RWPE2 (cell line): ENCODE measurements around the gene ANKDD1B.

ENCODE experiments used
- ATAC-seq: fragments of 200-7000 bp; cut with Tn5 transposase; 3 replicates; pipeline ENCODE4 v1.9.1; 2021; ENCODE audit warnings: low read depth
- DNase-seq: peaks from one replicate; pipeline ENCODE4 v3.0.0-alpha.2; 2020; ENCODE audit warnings: low spot score
- H3K27ac ChIP-seq: fragments of 450-650 bp; 2 replicates; pipeline ENCODE4 v1.5.1; 2017; ENCODE audit warnings: mild to moderate bottlenecking; ENCODE audit not compliant: poor library complexity, severe bottlenecking
- H3K27me3 ChIP-seq: fragments of 250-450 bp; sonication (Bioruptor Pico); 2 replicates; pipeline ENCODE4 v1.5.1; 2021; ENCODE audit warnings: mild to moderate bottlenecking, moderate library complexity; ENCODE audit not compliant: insufficient read depth, poor library complexity, severe bottlenecking
- H3K36me3 ChIP-seq: fragments of 250-450 bp; sonication (Bioruptor Pico); 2 replicates; pipeline ENCODE4 v1.5.1; 2020; ENCODE audit warnings: low read depth, mild to moderate bottlenecking, moderate library complexity
- H3K4me1 ChIP-seq: fragments of 250-450 bp; sonication (Bioruptor Pico); 2 replicates; pipeline ENCODE4 v1.5.1; 2021; ENCODE audit warnings: mild to moderate bottlenecking, moderate library complexity; ENCODE audit not compliant: insufficient read depth, poor library complexity, severe bottlenecking
- H3K4me3 ChIP-seq: fragments of 250-450 bp; sonication (Bioruptor Pico); 2 replicates; pipeline ENCODE4 v1.5.1; 2021; ENCODE audit warnings: mild to moderate bottlenecking, moderate library complexity; ENCODE audit not compliant: severe bottlenecking
- H3K9me3 ChIP-seq: fragments of 250-450 bp; sonication (Bioruptor Pico); 2 replicates; pipeline ENCODE4 v1.5.1; 2021; ENCODE audit warnings: mild to moderate bottlenecking, moderate library complexity; ENCODE audit not compliant: severe bottlenecking
- TF ChIP-seq, protein P1 (sequence below): fragments of 450-650 bp; IDR thresholded peaks from one replicate; pipeline ENCODE4 v1.5.1; 2017; ENCODE audit warnings: mild to moderate bottlenecking, moderate library complexity; ENCODE audit not compliant: poor library complexity, severe bottlenecking

Gene ANKDD1B

DNA sequence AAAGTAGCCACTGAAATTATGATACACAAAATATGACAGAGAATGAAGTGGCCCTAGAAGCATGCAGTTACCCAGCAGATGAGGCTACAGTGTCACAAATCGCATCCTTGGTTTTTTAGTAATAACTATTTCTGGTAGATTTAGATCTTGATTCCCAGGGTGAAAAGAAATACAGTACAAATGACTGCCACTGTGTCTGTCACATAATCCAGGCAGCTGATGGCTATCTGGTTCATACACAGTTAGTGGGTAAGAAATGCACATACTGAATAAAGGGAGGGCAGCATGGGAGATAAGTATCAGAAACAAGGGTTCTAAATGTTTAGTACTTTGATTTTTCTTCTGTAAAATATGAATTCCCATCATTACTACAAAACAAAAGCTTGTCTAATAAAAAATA lies 64.5 kb downstream of the ANKDD1B start:
- DNase-seq (no peak), ATAC-seq (no peak)
- TF ChIP-seq, protein P1, sequence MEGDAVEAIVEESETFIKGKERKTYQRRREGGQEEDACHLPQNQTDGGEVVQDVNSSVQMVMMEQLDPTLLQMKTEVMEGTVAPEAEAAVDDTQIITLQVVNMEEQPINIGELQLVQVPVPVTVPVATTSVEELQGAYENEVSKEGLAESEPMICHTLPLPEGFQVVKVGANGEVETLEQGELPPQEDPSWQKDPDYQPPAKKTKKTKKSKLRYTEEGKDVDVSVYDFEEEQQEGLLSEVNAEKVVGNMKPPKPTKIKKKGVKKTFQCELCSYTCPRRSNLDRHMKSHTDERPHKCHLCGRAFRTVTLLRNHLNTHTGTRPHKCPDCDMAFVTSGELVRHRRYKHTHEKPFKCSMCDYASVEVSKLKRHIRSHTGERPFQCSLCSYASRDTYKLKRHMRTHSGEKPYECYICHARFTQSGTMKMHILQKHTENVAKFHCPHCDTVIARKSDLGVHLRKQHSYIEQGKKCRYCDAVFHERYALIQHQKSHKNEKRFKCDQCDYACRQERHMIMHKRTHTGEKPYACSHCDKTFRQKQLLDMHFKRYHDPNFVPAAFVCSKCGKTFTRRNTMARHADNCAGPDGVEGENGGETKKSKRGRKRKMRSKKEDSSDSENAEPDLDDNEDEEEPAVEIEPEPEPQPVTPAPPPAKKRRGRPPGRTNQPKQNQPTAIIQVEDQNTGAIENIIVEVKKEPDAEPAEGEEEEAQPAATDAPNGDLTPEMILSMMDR, result no peak
- Histone ChIP-seq H3K36me3 (peaks cover 38% of the 10 kb centered on the region), H3K4me3 (no peak overlapping the region), H3K9me3 (no peaks in the 10 kb centered on the region), H3K4me1 (peaks cover 7% of the 10 kb centered on the region), H3K27me3 (no peaks in the 10 kb centered on the region), H3K27ac (no peak overlapping the region)

- TF ChIP-seq, protein P1, result no peak
- Histone ChIP-seq H3K4me1 (peaks cover 7% of the 10 kb centered on the region), H3K27me3 (no peaks in the 10 kb centered on the region), H3K36me3 (peaks cover 39% of the 10 kb centered on the region), H3K4me3 (no peak overlapping the region), H3K27ac (no peak overlapping the region), H3K9me3 (no peaks in the 10 kb centered on the region)
- DNase-seq, result no peak
- ATAC-seq, result no peak
Observed at GRCh38 chr5:75677607-75678006, 66.4 kb downstream of the ANKDD1B start.

GRCh38 chr5:75678155-75678554 lies 66.9 kb downstream of the ANKDD1B start:
- Histone ChIP-seq H3K4me1 (peaks cover 7% of the 10 kb centered on the region), H3K27me3 (no peaks in the 10 kb centered on the region), H3K4me3 (no peak overlapping the region), H3K9me3 (no peaks in the 10 kb centered on the region), H3K36me3 (peaks cover 34% of the 10 kb centered on the region), H3K27ac (no peak overlapping the region)
- no peak for ATAC-seq
- no peak for DNase-seq
- TF ChIP-seq, protein P1, result no peak

DNA sequence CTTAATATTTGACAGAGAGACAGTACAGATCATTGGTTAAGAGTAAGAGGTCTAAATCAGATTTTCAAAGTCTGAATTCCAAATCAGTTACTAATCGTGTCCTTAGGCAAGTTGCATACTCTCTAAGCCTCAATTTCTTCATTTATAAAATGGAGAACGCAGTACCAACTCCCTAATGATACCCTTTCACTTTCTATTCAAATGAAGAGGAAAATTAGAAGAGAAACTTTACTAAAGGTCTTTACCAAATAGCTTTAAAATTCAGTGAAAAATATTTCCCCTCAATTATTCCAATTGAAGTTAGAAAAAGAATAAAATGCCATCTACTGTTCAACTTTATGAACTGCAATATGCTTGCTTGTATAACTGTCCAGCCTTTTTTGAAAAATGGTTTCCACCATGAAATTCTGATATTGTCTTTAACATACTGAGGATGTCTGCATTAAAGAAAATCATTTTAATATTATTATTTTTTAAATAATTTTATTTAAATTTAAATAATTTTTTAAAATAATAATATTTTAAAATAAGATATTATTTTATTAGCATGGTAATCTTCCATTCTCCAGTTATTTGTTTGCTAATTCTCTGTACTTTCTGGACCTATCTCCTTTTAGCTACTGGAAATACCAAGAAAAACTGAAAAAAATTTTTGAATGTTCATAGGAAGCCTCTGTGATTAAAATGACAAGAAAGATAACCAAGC lies 70.0 kb downstream of the ANKDD1B start:
- H3K27ac ChIP-seq, result no peak overlapping the region
- DNase-seq (no peak), ATAC-seq (peak; percentile 91)
- H3K4me1 ChIP-seq, result peaks cover 7% of the 10 kb centered on the region
- TF ChIP-seq, protein P1, result peak; percentile 83
- H3K36me3 ChIP-seq, result peaks cover 28% of the 10 kb centered on the region
- H3K27me3 ChIP-seq, result no peaks in the 10 kb centered on the region
- no peak overlapping the region for H3K4me3 ChIP-seq
- no peaks in the 10 kb centered on the region for H3K9me3 ChIP-seq

GRCh38 chr5:75685141-75685540 lies 73.9 kb downstream of the ANKDD1B start:
- Histone ChIP-seq H3K9me3 (no peaks in the 10 kb centered on the region), H3K4me3 (no peak overlapping the region), H3K4me1 (peaks cover 7% of the 10 kb centered on the region), H3K27ac (no peak overlapping the region), H3K27me3 (no peaks in the 10 kb centered on the region), H3K36me3 (peaks cover 58% of the 10 kb centered on the region)
- no peak for DNase-seq
- TF ChIP-seq, protein P1, result no peak
- ATAC-seq, result no peak
